ENCODE data around the gene ALPK3.

- TF ChIP-seq POLR2A (IDR thresholded peaks at IDR 0.05) (no peak), CTCF (IDR thresholded peaks at IDR 0.05) (no peak), POLR2AphosphoS5 (IDR thresholded peaks at IDR 0.05) (no peak)
Observed at GRCh38 chr15:84893607-84894006, 76.5 kb downstream of the ALPK3 start.

All from gastroesophageal sphincter (tissue), 3 donors.